ENCODE results near the gene RMC1.

- peak in 1 of 4 donors; percentile 97 for TF ChIP-seq EP300 (IDR thresholded peaks at IDR 0.05)
- TF ChIP-seq, protein P1, sequence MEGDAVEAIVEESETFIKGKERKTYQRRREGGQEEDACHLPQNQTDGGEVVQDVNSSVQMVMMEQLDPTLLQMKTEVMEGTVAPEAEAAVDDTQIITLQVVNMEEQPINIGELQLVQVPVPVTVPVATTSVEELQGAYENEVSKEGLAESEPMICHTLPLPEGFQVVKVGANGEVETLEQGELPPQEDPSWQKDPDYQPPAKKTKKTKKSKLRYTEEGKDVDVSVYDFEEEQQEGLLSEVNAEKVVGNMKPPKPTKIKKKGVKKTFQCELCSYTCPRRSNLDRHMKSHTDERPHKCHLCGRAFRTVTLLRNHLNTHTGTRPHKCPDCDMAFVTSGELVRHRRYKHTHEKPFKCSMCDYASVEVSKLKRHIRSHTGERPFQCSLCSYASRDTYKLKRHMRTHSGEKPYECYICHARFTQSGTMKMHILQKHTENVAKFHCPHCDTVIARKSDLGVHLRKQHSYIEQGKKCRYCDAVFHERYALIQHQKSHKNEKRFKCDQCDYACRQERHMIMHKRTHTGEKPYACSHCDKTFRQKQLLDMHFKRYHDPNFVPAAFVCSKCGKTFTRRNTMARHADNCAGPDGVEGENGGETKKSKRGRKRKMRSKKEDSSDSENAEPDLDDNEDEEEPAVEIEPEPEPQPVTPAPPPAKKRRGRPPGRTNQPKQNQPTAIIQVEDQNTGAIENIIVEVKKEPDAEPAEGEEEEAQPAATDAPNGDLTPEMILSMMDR (IDR thresholded peaks at IDR 0.05), result no peak
Observed at GRCh38 chr18:23573626-23574431, 70.5 kb downstream of the RMC1 start.

All from upper lobe of left lung (tissue), 4 donors.